Dedifferentiated amniotic fluid mesenchymal stem cell (primary cell): Measurements from ENCODE around the gene LAX1.
"Not testable (repeated sequence)": the region's sequence is repeated elsewhere in the genome, so short reads cannot be mapped to it uniquely, and the experiment has no call there.

Source experiments
- DNase-seq: peaks from one replicate; pipeline ENCODE4 v3.0.0-alpha.2; 2016; ENCODE audit errors: extremely low spot score

Gene LAX1

GRCh38 chr1:203768256-203768655, 3.3 kb downstream of the LAX1 start:
- no peak for DNase-seq

GRCh38 chr1:203769505-203770343, 4.7 kb downstream of the LAX1 start:
- DNase-seq = peak; percentile 75

- no peak for DNase-seq
Measured at GRCh38 chr1:203771901-203772301, 6.9 kb downstream of the LAX1 start.

- DNase-seq = no peak
Measured at GRCh38 chr1:203772836-203773235, 7.9 kb downstream of the LAX1 start.

- no peak for DNase-seq
Measured at GRCh38 chr1:203776636-203777035, 11.7 kb downstream of the LAX1 start.

- DNase-seq = no peak
Measured at GRCh38 chr1:203777596-203777995, 12.6 kb downstream of the LAX1 start.

- no peak for DNase-seq
Measured at GRCh38 chr1:203778146-203778545, 13.2 kb downstream of the LAX1 start.

GRCh38 chr1:203778789-203779188, 13.8 kb downstream of the LAX1 start:
- no peak for DNase-seq

- DNase-seq = no peak
Measured at GRCh38 chr1:203781962-203782361, 17.0 kb downstream of the LAX1 start.

- DNase-seq = no peak
Measured at GRCh38 chr1:203789966-203790365, 25.0 kb downstream of the LAX1 start.

- no peak for DNase-seq
Measured at GRCh38 chr1:203791498-203791897, 26.5 kb downstream of the LAX1 start.

- DNase-seq = no peak
Measured at GRCh38 chr1:203792486-203792885, 27.5 kb downstream of the LAX1 start.

GRCh38 chr1:203793561-203793960, 28.6 kb downstream of the LAX1 start:
- DNase-seq = not testable (repeated sequence)

- no peak for DNase-seq
Measured at GRCh38 chr1:203794764-203795440, 29.9 kb downstream of the LAX1 start.

- DNase-seq = peak; percentile 100
Measured at GRCh38 chr1:203795441-203796235, 30.7 kb downstream of the LAX1 start, which contains the start of the genes ZBED6 and ZC3H11A. ZBED6 (plus strand) TSS chr1:203795623; CDS start chr1:203797523, 1,900 bp downstream. ZC3H11A (plus strand) TSS chr1:203795623; CDS start chr1:203817071, 21,448 bp downstream.

GRCh38 chr1:203796236-203796605, 31.2 kb downstream of the LAX1 start:
- DNase-seq = no peak

GRCh38 chr1:203797216-203797615, 32.2 kb downstream of the LAX1 start:
- DNase-seq = no peak

- no peak for DNase-seq
Measured at GRCh38 chr1:203797948-203798655, 33.1 kb downstream of the LAX1 start.

- DNase-seq = no peak
Measured at GRCh38 chr1:203799157-203799556, 34.2 kb downstream of the LAX1 start.

- DNase-seq = no peak
Measured at GRCh38 chr1:203799971-203800370, 35.0 kb downstream of the LAX1 start.

- no peak for DNase-seq
Measured at GRCh38 chr1:203805689-203806088, 40.7 kb downstream of the LAX1 start.

GRCh38 chr1:203807196-203807595, 42.2 kb downstream of the LAX1 start:
- peak; percentile 32 for DNase-seq
